Stimulated activated CD4-positive, alpha-beta T cell treated with anti-CD3 and anti-CD28 coated beads, Interleukin-15, amount 100 ng/mL, for 48 hours (primary cell): ENCODE measurements around the gene ESCO1.

ENCODE experiments used
- DNase-seq, 2 donors: peaks; one replicate each; pipeline ENCODE4 v3.0.0-alpha.2; 2020; ENCODE audit warnings: low read depth in 2 of 2

The ESCO1 gene

GRCh38 chr18:21584391-21584790 lies 16.1 kb downstream of the ESCO1 start:
- no peak for DNase-seq

GRCh38 chr18:21575656-21576055 lies 24.8 kb downstream of the ESCO1 start:
- DNase-seq = no peak

- no peak for DNase-seq
Measured at GRCh38 chr18:21571772-21572171, 28.7 kb downstream of the ESCO1 start.

GRCh38 chr18:21559195-21559594 lies 41.3 kb downstream of the ESCO1 start:
- DNase-seq = no peak

- no peak for DNase-seq
Measured at GRCh38 chr18:21557607-21558253, 42.8 kb downstream of the ESCO1 start.

GRCh38 chr18:21550510-21550970 lies 50.0 kb downstream of the ESCO1 start:
- DNase-seq = no peak

- no peak for DNase-seq
Measured at GRCh38 chr18:21548647-21549046, 51.9 kb downstream of the ESCO1 start.

- DNase-seq = no peak
Measured at GRCh38 chr18:21546423-21546822, 54.1 kb downstream of the ESCO1 start.

GRCh38 chr18:21538230-21538629 lies 62.3 kb downstream of the ESCO1 start:
- DNase-seq = no peak

GRCh38 chr18:21534327-21534726 lies 66.2 kb downstream of the ESCO1 start:
- DNase-seq = no peak

- no peak for DNase-seq
Measured at GRCh38 chr18:21526463-21526862, 74.0 kb downstream of the ESCO1 start.

- DNase-seq = no peak
Measured at GRCh38 chr18:21525916-21526315, 74.6 kb downstream of the ESCO1 start.

GRCh38 chr18:21522530-21522929 lies 78.0 kb downstream of the ESCO1 start:
- DNase-seq = no peak

GRCh38 chr18:21513741-21514140 lies 86.8 kb downstream of the ESCO1 start:
- DNase-seq = no peak

- no peak for DNase-seq
Measured at GRCh38 chr18:21513292-21513691, 87.2 kb downstream of the ESCO1 start.

- DNase-seq = no peak
Measured at GRCh38 chr18:21509062-21509461, 91.4 kb downstream of the ESCO1 start.

- no peak for DNase-seq
Measured at GRCh38 chr18:21507913-21508701, 92.4 kb downstream of the ESCO1 start.

GRCh38 chr18:21502661-21503060 lies 97.8 kb downstream of the ESCO1 start:
- DNase-seq = no peak

- DNase-seq = no peak
Measured at GRCh38 chr18:21499997-21500396, 100.5 kb downstream of the ESCO1 start.

- no peak for DNase-seq
Measured at GRCh38 chr18:21496277-21496835, 104.1 kb downstream of the ESCO1 start.

- DNase-seq = no peak
Measured at GRCh38 chr18:21490748-21491147, 109.8 kb downstream of the ESCO1 start.

GRCh38 chr18:21489919-21490495 lies 110.5 kb downstream of the ESCO1 start:
- DNase-seq = no peak
